Progenitor cell of endocrine pancreas (in vitro differentiated cells): ENCODE results near the gene UFSP2. TPM values are rescaled to one million over a fixed set of nuclear protein-coding genes. Genes with fewer than 3 reads are reported as not detected.

Experiments
- DNase-seq: peaks from one replicate; pipeline ENCODE4 v3.0.0; 2021; ENCODE audit warnings: low spot score; ENCODE audit not compliant: unreplicated experiment
- H3K27ac Mint-ChIP-seq: 2 replicates; pipeline ENCODE4 v1.8.0; 2021; ENCODE audit warnings: mild to moderate bottlenecking, moderate library complexity, mixed read lengths
- H3K27me3 Mint-ChIP-seq: 2 replicates; pipeline ENCODE4 v1.8.0; 2021; ENCODE audit warnings: mixed read lengths
- H3K36me3 Mint-ChIP-seq: 2 replicates; pipeline ENCODE4 v1.8.0; 2022; ENCODE audit warnings: mixed read lengths; ENCODE audit not compliant: insufficient read depth
- H3K4me1 Mint-ChIP-seq: 2 replicates; pipeline ENCODE4 v1.8.0; 2021; ENCODE audit warnings: low read depth, mixed read lengths
- H3K4me3 Mint-ChIP-seq: 2 replicates; pipeline ENCODE4 v1.8.0; 2021; ENCODE audit warnings: low read depth, mild to moderate bottlenecking, moderate library complexity, mixed read lengths
- H3K9me3 Mint-ChIP-seq: 2 replicates; pipeline ENCODE4 v1.8.0; 2021; ENCODE audit warnings: low read depth, mixed read lengths
- total RNA-seq: library from RNA; stranded (reverse); gene quantifications from 2 replicates; pipeline ENCODE4 v1.2.1, GENCODE V29; 2021
- TF ChIP-seq, protein P1 (sequence below): fragments of 200-600 bp; sonication (generic); IDR thresholded peaks from one replicate; pipeline ENCODE4 v1.5.0; 2021; ENCODE audit warnings: antibody characterized with exemption, mild to moderate bottlenecking; ENCODE audit not compliant: unreplicated experiment

Gene UFSP2
- total RNA-seq, 1 donor from 2014 or later, result 32.3 TPM

DNA sequence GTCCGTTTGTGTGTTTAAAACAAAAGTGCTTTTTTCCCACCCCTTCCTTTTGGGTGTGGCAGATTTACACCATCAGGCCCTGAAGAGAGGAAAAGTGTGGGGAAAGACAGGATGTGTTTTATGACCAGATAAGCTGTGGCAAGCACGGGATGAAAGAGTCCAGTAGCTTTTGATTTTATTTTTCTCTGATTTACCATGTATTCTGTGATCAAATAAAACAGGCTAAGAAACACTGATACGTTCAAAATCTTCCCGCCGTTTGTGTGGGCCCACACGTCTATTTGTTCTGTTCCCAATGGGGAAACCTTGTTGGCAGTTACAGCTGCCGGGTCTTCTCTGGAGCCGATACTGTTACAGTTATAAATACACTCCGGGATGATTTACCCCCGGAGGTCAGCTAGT lies 40.8 kb downstream of the UFSP2 start:
- Mint-ChIP-seq H3K27ac (no peak overlapping the region), H3K36me3 (peaks cover 10% of the 10 kb centered on the region), H3K4me3 (no peak overlapping the region), H3K27me3 (no peaks in the 10 kb centered on the region), H3K4me1 (no peaks in the 10 kb centered on the region), H3K9me3 (peaks cover 11% of the 10 kb centered on the region)
- no peak for DNase-seq
- TF ChIP-seq, protein P1, sequence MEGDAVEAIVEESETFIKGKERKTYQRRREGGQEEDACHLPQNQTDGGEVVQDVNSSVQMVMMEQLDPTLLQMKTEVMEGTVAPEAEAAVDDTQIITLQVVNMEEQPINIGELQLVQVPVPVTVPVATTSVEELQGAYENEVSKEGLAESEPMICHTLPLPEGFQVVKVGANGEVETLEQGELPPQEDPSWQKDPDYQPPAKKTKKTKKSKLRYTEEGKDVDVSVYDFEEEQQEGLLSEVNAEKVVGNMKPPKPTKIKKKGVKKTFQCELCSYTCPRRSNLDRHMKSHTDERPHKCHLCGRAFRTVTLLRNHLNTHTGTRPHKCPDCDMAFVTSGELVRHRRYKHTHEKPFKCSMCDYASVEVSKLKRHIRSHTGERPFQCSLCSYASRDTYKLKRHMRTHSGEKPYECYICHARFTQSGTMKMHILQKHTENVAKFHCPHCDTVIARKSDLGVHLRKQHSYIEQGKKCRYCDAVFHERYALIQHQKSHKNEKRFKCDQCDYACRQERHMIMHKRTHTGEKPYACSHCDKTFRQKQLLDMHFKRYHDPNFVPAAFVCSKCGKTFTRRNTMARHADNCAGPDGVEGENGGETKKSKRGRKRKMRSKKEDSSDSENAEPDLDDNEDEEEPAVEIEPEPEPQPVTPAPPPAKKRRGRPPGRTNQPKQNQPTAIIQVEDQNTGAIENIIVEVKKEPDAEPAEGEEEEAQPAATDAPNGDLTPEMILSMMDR, result no peak

DNA sequence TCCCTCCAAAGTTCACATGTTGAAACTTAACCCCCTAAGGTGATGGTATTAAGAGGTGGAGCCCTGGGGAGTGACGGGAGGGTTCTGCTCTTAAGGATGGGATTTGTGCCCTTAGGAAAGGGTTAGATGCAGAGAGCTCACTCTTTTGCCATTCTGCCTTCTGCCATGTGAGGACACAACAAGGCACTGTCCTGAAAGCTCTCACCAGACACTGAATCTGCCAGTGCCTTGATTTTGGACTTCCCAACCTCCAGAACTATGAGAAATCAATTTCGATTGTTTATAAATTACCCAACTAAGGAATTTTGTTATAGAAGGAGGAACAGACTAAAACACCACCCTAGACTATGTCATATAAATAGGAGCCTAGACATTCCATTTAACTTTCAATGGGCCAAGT lies 41.7 kb downstream of the UFSP2 start:
- no peaks in the 10 kb centered on the region for H3K27me3 Mint-ChIP-seq
- no peak overlapping the region for H3K4me3 Mint-ChIP-seq
- H3K36me3 Mint-ChIP-seq, result peaks cover 11% of the 10 kb centered on the region

DNA sequence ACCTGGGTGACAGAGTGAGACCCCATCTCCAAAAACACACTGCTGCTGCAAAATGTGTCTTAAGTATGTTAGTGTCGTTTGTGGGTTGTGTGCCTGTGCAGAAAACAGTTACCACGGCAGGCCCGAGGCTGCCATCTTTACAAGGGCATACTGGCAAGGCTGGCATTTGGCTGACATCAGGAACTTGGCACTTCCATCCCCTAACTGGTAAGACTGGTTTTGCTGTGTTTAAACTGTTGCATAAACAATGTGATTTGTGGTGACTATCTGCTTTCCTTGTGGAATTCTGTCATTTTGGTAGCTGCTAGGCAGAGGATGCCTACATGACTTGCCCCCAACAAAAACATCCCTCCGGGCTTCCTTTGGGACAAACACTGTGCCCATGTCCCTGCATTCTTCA lies 42.3 kb downstream of the UFSP2 start:
- TF ChIP-seq, protein P1, result no peak
- Mint-ChIP-seq H3K27ac (no peak overlapping the region), H3K36me3 (peaks cover 13% of the 10 kb centered on the region), H3K9me3 (peaks cover 11% of the 10 kb centered on the region), H3K4me1 (peaks cover 2% of the 10 kb centered on the region), H3K4me3 (no peak overlapping the region), H3K27me3 (no peaks in the 10 kb centered on the region)
- no peak for DNase-seq

More for the DNA sequence above, 41.7 kb downstream of the UFSP2 start:
- Mint-ChIP-seq H3K4me1 (no peaks in the 10 kb centered on the region), H3K27ac (no peak overlapping the region), H3K9me3 (peaks cover 11% of the 10 kb centered on the region)
- DNase-seq, result no peak
- TF ChIP-seq, protein P1, result no peak

DNA sequence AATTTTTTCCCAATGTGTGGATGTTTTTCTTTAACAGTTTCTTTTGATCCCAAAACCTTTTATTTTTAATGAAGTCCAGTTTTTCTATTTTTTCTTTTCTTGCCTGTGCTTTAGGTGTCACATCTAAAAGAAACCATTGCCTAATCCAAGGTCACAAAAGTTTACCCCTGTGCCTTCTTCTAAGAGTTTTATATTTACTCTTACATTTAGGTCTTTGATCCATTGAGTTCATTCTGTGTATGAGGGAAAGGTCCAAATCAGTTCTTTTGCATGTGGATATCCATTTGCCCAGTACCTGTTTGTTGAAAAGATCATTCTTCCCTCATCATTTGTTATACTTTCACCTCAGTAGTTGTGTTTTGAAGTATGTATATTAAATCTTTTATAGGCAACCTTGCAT lies 43.0 kb downstream of the UFSP2 start:
- Mint-ChIP-seq H3K27ac (no peak overlapping the region), H3K36me3 (peaks cover 15% of the 10 kb centered on the region), H3K9me3 (peaks cover 11% of the 10 kb centered on the region), H3K27me3 (no peaks in the 10 kb centered on the region), H3K4me3 (no peak overlapping the region), H3K4me1 (peaks cover 9% of the 10 kb centered on the region)
- TF ChIP-seq, protein P1, result no peak
- DNase-seq, result no peak

DNA sequence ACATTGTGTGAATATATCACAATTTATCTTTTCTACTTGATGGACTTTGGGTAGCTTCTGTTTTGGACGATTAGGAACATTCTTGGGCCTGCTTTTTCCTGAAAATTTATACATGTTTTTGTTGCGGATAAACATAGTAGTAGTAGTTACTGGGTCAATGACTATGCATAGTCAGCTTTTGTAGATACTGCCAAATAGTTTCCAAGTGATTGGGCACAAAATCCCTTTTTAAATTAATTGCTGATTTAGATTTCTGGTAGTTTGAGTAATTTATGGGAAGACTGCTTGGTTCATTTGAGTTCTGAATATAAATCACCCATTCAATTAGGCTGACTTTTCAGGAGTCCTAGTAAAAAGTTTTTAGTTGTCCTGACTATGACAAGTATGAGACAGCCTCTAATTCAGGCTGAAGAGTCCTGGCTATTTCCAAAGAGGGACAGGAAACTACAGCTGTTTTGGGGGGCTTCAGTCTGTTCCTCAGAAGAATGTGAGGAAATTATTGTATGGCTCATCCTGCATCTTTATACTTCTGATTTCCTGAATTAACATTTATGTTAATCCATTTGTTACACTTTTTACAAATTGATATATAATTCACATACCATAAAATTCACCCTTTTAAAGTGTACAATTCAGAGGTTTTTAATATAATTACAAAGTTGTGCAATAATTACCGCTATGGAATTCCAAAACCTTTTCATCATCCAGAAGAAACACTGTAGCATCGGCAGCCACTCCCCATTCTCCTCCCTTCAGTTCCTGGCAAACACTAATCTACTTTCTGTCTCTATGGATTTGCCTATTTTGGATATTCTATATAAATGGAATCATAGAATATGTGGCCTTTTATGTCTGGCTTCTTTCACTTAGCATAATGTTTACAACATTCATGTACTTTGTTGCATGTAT lies 44.2 kb downstream of the UFSP2 start:
- Mint-ChIP-seq H3K36me3 (peaks cover 15% of the 10 kb centered on the region), H3K4me1 (peaks cover 12% of the 10 kb centered on the region)
- TF ChIP-seq, protein P1, result no peak

More for the DNA sequence above, 44.2 kb downstream of the UFSP2 start:
- DNase-seq, result no peak
- no peak overlapping the region for H3K27ac Mint-ChIP-seq
- no peak overlapping the region for H3K4me3 Mint-ChIP-seq
- H3K27me3 Mint-ChIP-seq, result no peaks in the 10 kb centered on the region
- peaks cover 11% of the 10 kb centered on the region for H3K9me3 Mint-ChIP-seq
